ENCODE measurements around the gene ELOA.

- TF ChIP-seq ZNF580 (tag by site-specific recombination; IDR thresholded peaks at IDR 0.05) = no peak
- TF ChIP-seq ZBTB17 (tag by site-specific recombination; IDR thresholded peaks at IDR 0.05) = no peak
Observed at GRCh38 chr1:23796466-23797271, 53.4 kb downstream of the ELOA start.
